Jurkat, Clone E6-1 (cell line): ENCODE data around the gene FOXJ2.

ENCODE experiments used
- DNase-seq: peaks from one replicate; pipeline ENCODE4 v3.0.0-alpha.2; 2011; ENCODE audit warnings: low read depth, low spot score
- H3K4me3 ChIP-seq: 2 replicates; pipeline ENCODE4 v1.5.1; 2011; ENCODE audit warnings: mild to moderate bottlenecking, low read length, control low read depth, moderate library complexity

Gene FOXJ2

GRCh38 chr12:8089716-8090115, 57.2 kb downstream of the FOXJ2 start:
- H3K4me3 ChIP-seq: no peak overlapping the region
- DNase-seq: no peak

- no peak overlapping the region for H3K4me3 ChIP-seq
- no peak for DNase-seq
These were observed 60.8 kb downstream of the FOXJ2 start for GRCh38 chr12:8093291-8093690.

- no peak overlapping the region for H3K4me3 ChIP-seq
- DNase-seq: no peak
These were observed 63.9 kb downstream of the FOXJ2 start for GRCh38 chr12:8096281-8096915.

- H3K4me3 ChIP-seq: no peak overlapping the region
- no peak for DNase-seq
These were observed 66.7 kb downstream of the FOXJ2 start for GRCh38 chr12:8099235-8099634.
